GM23338 (cell line): ENCODE measurements around the gene EFCAB13. TPM values are rescaled to one million over a fixed set of nuclear protein-coding genes. Genes with fewer than 3 reads are reported as not detected.

Experiments
- ATAC-seq: fragments of 200-7000 bp; cut with Tn5 transposase; 3 replicates; pipeline ENCODE4 v1.9.1; 2020
- DNase-seq: peaks from one replicate; pipeline ENCODE4 v3.0.0-alpha.2; 2015; ENCODE audit warnings: low spot score
- H2AFZ ChIP-seq: fragments of 200-600 bp; sonication (generic); 2 replicates; pipeline ENCODE4 v1.8.0; 2016; ENCODE audit warnings: antibody characterized with exemption, mild to moderate bottlenecking, moderate library complexity
- H3F3A ChIP-seq: fragments of 200-600 bp; sonication (generic); replicated peaks from 2 replicates; pipeline ENCODE4 v1.8.0; 2017; ENCODE audit warnings: antibody characterized with exemption, mixed run types, low read depth
- H3K27ac ChIP-seq: fragments of 200-600 bp; sonication (generic); 2 replicates; pipeline ENCODE4 v1.6.1; 2016; ENCODE audit warnings: low read depth
- H3K27me3 ChIP-seq: fragments of 200-600 bp; sonication (generic); 2 replicates; pipeline ENCODE4 v1.8.0; 2016; ENCODE audit warnings: mild to moderate bottlenecking, mixed run types, moderate library complexity; ENCODE audit not compliant: insufficient read depth
- H3K36me3 ChIP-seq: fragments of 200-600 bp; sonication (generic); 2 replicates; pipeline ENCODE4 v1.8.0; 2016; ENCODE audit warnings: mild to moderate bottlenecking; ENCODE audit not compliant: insufficient read depth
- H3K4me1 ChIP-seq: fragments of 200-600 bp; sonication (generic); 2 replicates; pipeline ENCODE4 v1.8.0; 2016; ENCODE audit warnings: mild to moderate bottlenecking, moderate library complexity; ENCODE audit not compliant: insufficient read depth
- H3K4me2 ChIP-seq: fragments of 200-600 bp; sonication (generic); 2 replicates; pipeline ENCODE4 v1.7.1; 2017; ENCODE audit warnings: mixed run types
- H3K4me3 ChIP-seq: fragments of 200-600 bp; sonication (generic); 2 replicates; pipeline ENCODE4 v1.6.1; 2016; ENCODE audit warnings: mixed run types
- H3K79me2 ChIP-seq: fragments of 200-600 bp; sonication (generic); replicated peaks from 2 replicates; pipeline ENCODE4 v1.8.0; 2017; ENCODE audit warnings: mild to moderate bottlenecking; ENCODE audit not compliant: insufficient read depth
- H3K9me2 ChIP-seq: fragments of 200-600 bp; sonication (generic); 2 replicates; pipeline ENCODE4 v1.8.0; 2017; ENCODE audit not compliant: insufficient read depth
- H4K20me1 ChIP-seq: fragments of 200-600 bp; sonication (generic); replicated peaks from 2 replicates; pipeline ENCODE4 v1.8.0; 2017; ENCODE audit warnings: mild to moderate bottlenecking; ENCODE audit not compliant: insufficient read depth
- H3K27ac Mint-ChIP-seq: 2 replicates; pipeline ENCODE4 v1.8.0; 2020; ENCODE audit warnings: inconsistent platforms, mild to moderate bottlenecking, moderate library complexity, mixed read lengths
- H3K27me3 Mint-ChIP-seq: 3 replicates; pipeline ENCODE4 v1.8.0; 2022; ENCODE audit warnings: low read depth, mild to moderate bottlenecking, moderate library complexity, mixed read lengths, inconsistent platforms; ENCODE audit not compliant: insufficient read depth, poor library complexity
- H3K36me3 Mint-ChIP-seq: 3 replicates; pipeline ENCODE4 v1.8.0; 2021; ENCODE audit warnings: low read depth, mild to moderate bottlenecking, inconsistent platforms, moderate library complexity, mixed read lengths
- H3K4me1 Mint-ChIP-seq: 3 replicates; pipeline ENCODE4 v1.8.0; 2020; ENCODE audit warnings: mild to moderate bottlenecking, inconsistent platforms, mixed read lengths
- H3K4me3 Mint-ChIP-seq: 3 replicates; pipeline ENCODE4 v1.8.0; 2021; ENCODE audit warnings: moderate library complexity, mild to moderate bottlenecking, inconsistent platforms, mixed read lengths
- H3K9me3 Mint-ChIP-seq: 3 replicates; pipeline ENCODE4 v1.8.0; 2020; ENCODE audit warnings: moderate library complexity, mild to moderate bottlenecking, inconsistent platforms, mixed read lengths
- CREB1 ChIP-seq: fragments of 250-450 bp; sonication (Bioruptor Pico); IDR thresholded peaks from 2 replicates; pipeline ENCODE4 v1.5.0; 2020; ENCODE audit warnings: low read depth, mild to moderate bottlenecking, moderate library complexity
- CTCF ChIP-seq, 2 experiments: fragments of 200-600 bp in 1 of 2; sonication (generic) in 1 of 2; conservative IDR thresholded peaks; 2 replicates each; pipeline versions ENCODE4 v1.5.1 to v1.6.1; 2016 to 2017; ENCODE audit warnings: antibody characterized with exemption in 2 of 2, low read depth in 2 of 2, mild to moderate bottlenecking in 2 of 2, moderate library complexity in 1 of 2
- ETS1 ChIP-seq: IDR thresholded peaks from 2 replicates; pipeline ENCODE4 v1.6.1; 2016; ENCODE audit warnings: antibody characterized with exemption
- EZH2 ChIP-seq: fragments of 200-600 bp; sonication (generic); IDR thresholded peaks from one replicate; pipeline ENCODE4 v1.8.0; 2017; ENCODE audit warnings: antibody characterized with exemption, mild to moderate bottlenecking, low read depth; ENCODE audit not compliant: unreplicated experiment
- JUNB ChIP-seq: IDR thresholded peaks from one replicate; pipeline ENCODE4 v1.6.1; 2016; ENCODE audit warnings: antibody characterized with exemption; ENCODE audit not compliant: unreplicated experiment
- NANOG ChIP-seq: IDR thresholded peaks from 2 replicates; pipeline ENCODE4 v1.6.1; 2016; ENCODE audit warnings: antibody characterized with exemption, borderline replicate concordance
- REST ChIP-seq: IDR thresholded peaks from one replicate; pipeline ENCODE4 v1.6.1; 2018; ENCODE audit warnings: antibody characterized with exemption; ENCODE audit not compliant: unreplicated experiment
- STAT1 ChIP-seq: IDR thresholded peaks from one replicate; pipeline ENCODE4 v1.6.1; 2016; ENCODE audit warnings: antibody characterized with exemption; ENCODE audit not compliant: unreplicated experiment
- ZNF331 ChIP-seq: fragments of 250-450 bp; sonication (Bioruptor Pico); IDR thresholded peaks from 2 replicates; pipeline ENCODE4 v1.5.0; 2020; ENCODE audit warnings: low read depth, mild to moderate bottlenecking, moderate library complexity
- ZNF462 ChIP-seq: fragments of 250-450 bp; sonication (Bioruptor Pico); IDR thresholded peaks from 2 replicates; pipeline ENCODE4 v1.5.0; 2020; ENCODE audit warnings: mild to moderate bottlenecking, moderate library complexity
- polyA plus RNA-seq: library from polyadenylated mRNA; unstranded; fragments of >200 nt; fragmentation: Nextera tagmentation; extraction: Ambion mirVana; gene quantifications from 2 replicates; pipeline ENCODE4 v1.2.1, GENCODE V29; 2016
- total RNA-seq: library from RNA; depleted of rRNA; stranded (reverse); fragments of >200 nt; shearing (Covaris generic); gene quantifications from 2 replicates; pipeline ENCODE4 v1.2.3, GENCODE V29; 2014

EFCAB13 gene
- total and polyA plus RNA-seq, 2 experiments from 2014 or later, result 4.1 to 5.4 TPM

GRCh38 chr17:47291242-47291873 is 32.4 kb upstream of the EFCAB13 start (continued):
- TF ChIP-seq ZNF462 (no peak), JUNB (no peak), EZH2 (no peak), CTCF (conservative IDR thresholded peaks at IDR 0.05; ENCODE audit: low read depth in 2 of 2) (no peak), ETS1 (no peak)

GRCh38 chr17:47292206-47292605 is 31.5 kb upstream of the EFCAB13 start:
- peaks cover 11% of the 10 kb centered on the region for H3K27me3 Mint-ChIP-seq
- peaks cover 13% of the 10 kb centered on the region for H3K4me1 Mint-ChIP-seq
- no peak overlapping the region for H3K27ac ChIP-seq
- peaks cover 7% of the 10 kb centered on the region; the same call in 1 of the 2 replicates for H3K27me3 ChIP-seq
- peaks cover 6% of the 10 kb centered on the region; the same call in 1 of the 2 replicates for H3K9me2 ChIP-seq
- H3K4me2 ChIP-seq, result no peak overlapping the region
- no peak for ATAC-seq
- no peak overlapping the region for H2AFZ ChIP-seq
- H3K9me3 Mint-ChIP-seq, result no peaks in the 10 kb centered on the region; the same call in 2 of the 3 replicates
- no peak overlapping the region for H3K27ac Mint-ChIP-seq
- H3K4me1 ChIP-seq, result peaks cover 5% of the 10 kb centered on the region; the same call in 1 of the 2 replicates
- H3K4me3 Mint-ChIP-seq, result no peak overlapping the region; the same call in 2 of the 3 replicates
- H3F3A ChIP-seq, result no peaks in the 10 kb centered on the region
- H3K4me3 ChIP-seq, result no peak overlapping the region
- no peaks in the 10 kb centered on the region for H4K20me1 ChIP-seq
- no peak for DNase-seq
- H3K36me3 Mint-ChIP-seq, result no peaks in the 10 kb centered on the region
- H3K79me2 ChIP-seq, result no peaks in the 10 kb centered on the region
- H3K36me3 ChIP-seq, result no peaks in the 10 kb centered on the region
- no peak for TF ChIP-seq EZH2
- TF ChIP-seq ETS1, result no peak
- no peak for TF ChIP-seq STAT1
- TF ChIP-seq NANOG, result no peak
- TF ChIP-seq JUNB, result no peak
- no peak for TF ChIP-seq ZNF331 (CRISPR knock-in tag)
- no peak for TF ChIP-seq CREB1
- no peak for TF ChIP-seq REST
